LNCaP clone FGC (cell line): ENCODE data around the gene FAM156B.
"Not testable (repeated sequence)": the region's sequence is repeated elsewhere in the genome, so short reads cannot be mapped to it uniquely, and the experiment has no call there.

ENCODE experiments used
- DNase-seq: peaks from one replicate; pipeline ENCODE4 v3.0.0-alpha.2; 2011; ENCODE audit warnings: low read depth
- H3K4me3 ChIP-seq: 2 replicates; pipeline ENCODE4 v1.5.1; 2011; ENCODE audit warnings: mild to moderate bottlenecking, low read depth, low read length, control low read depth
- CTCF ChIP-seq: IDR thresholded peaks from 2 replicates; pipeline ENCODE4 v1.5.1; 2012; ENCODE audit warnings: mild to moderate bottlenecking; ENCODE audit not compliant: control insufficient read depth, insufficient read depth; ENCODE audit errors: extremely low read depth

FAM156B gene

DNA sequence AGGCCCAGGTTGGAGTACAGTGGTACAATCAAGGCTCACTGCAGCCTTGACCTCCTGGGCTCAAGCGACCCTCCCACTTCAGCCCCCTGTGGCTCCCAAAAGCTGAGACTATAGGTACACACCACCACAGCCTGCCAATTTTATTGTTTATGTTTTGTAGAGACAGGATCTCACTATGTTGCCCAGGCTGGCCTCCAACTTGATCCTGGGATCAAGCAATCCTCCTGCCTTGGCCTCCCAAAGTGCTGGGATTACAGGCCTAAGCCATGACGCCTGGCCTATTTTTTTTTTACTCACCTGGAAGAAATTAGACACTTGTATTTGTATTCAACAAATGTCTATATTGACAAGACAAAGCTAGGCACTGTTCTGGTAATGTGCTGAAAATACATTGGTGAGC is 36.1 kb downstream of the FAM156B start:
- H3K4me3 ChIP-seq = no peak overlapping the region
- no peak for TF ChIP-seq CTCF
- DNase-seq = no peak

GRCh38 chrX:52933976-52934703 is 37.0 kb downstream of the FAM156B start:
- TF ChIP-seq CTCF = no peak
- no peak for DNase-seq

GRCh38 chrX:52934704-52935469 is 37.8 kb downstream of the FAM156B start:
- peak; percentile 53 for TF ChIP-seq CTCF
- DNase-seq = peak; percentile 70

More at GRCh38 chrX:52933976-52934703, 37.0 kb downstream of the FAM156B start:
- H3K4me3 ChIP-seq = peak overlapping the region; percentile 68

DNA sequence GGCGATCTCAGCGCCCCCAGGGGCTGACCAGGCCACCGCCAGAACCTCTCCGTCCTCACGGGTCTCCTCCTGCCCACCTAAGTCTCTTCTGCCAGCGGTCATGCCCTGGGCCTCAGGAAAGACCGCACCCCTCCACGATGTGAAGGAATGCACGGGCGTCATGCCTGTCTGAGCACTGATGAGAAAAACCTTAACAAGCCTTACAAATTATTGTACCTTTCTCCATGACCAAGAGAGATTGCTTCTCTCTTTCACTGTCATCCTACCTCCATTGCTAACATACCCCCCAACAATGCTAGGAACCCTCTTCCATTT is 38.3 kb downstream of the FAM156B start:
- not testable (repeated sequence) for DNase-seq
- H3K4me3 ChIP-seq = peak overlapping the region; percentile 68

More at GRCh38 chrX:52934704-52935469, 37.8 kb downstream of the FAM156B start:
- peak overlapping the region; percentile 68 for H3K4me3 ChIP-seq

DNA sequence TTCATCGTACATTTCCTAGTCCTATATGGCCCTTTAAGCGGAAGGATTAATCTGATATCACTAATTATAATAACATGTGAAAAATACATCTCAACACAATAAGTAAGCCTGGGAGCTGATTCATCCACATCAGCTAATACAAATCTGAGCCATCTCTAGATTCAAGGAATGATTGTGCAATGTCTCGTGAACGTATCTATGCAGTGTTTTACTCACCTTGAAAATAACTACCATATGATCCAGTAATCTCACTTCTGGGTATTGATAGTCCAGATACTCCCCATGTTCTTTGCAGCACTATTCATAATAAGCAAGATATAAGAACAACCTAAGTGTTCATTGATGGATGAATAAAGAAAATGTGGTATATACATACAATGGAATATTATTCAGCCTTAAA is 43.6 kb downstream of the FAM156B start:
- DNase-seq = not testable (repeated sequence)

GRCh38 chrX:52941728-52942127 is 44.6 kb downstream of the FAM156B start:
- not testable (repeated sequence) for DNase-seq, H3K4me3 ChIP-seq

More for the DNA sequence above, 43.6 kb downstream of the FAM156B start:
- not testable (repeated sequence) for H3K4me3 ChIP-seq

DNA sequence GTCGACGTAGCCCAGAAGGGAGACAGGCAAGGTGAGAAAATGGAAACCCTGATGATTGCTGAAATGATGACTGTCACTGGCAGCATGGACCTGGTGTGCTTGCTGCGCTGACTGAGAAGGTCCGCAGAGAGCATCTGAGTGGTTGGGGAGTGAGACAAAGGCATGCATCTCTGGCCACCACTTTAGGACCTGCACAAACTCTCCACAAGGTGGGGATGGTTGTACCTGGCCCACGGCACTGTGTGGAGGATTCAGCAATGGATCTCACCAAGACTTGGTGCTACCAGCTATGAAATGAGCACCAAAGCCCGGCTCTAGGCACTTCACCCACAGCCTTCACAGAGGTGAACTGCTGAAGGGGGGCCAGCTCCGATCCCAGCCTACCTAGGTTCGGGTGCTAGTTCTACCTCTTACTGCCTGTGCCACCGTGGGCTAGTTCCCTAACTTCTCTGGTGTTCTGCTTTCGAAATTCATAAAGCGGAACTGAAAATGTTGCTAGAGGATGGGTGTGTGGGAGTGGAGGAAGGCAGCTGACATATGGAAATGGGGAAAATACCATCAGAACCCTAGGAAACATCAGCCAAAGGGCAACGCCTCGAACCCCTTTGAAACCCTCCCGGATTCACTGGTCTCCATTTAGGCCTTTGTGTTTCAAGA is 48.8 kb downstream of the FAM156B start:
- not testable (repeated sequence) for DNase-seq, H3K4me3 ChIP-seq

DNA sequence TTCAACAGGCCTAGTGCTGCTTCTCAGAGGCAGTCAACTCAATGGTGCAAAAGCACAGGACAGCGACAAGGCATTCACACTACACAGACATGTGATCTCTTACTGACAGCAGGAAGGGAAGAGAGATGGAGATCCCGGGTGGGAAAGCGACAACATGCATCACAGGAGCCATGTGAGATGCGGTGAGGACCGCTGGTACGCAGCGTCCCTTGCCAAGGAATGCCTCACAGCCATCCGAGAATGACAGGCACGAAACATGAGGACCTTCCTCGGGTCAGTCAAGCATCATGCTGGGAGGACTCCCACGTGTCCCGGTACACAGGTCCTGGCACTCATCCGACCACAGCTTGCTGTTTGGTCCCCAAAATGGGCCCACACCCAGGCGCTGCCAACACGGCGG is 50.4 kb downstream of the FAM156B start:
- not testable (repeated sequence) for DNase-seq, H3K4me3 ChIP-seq

DNA sequence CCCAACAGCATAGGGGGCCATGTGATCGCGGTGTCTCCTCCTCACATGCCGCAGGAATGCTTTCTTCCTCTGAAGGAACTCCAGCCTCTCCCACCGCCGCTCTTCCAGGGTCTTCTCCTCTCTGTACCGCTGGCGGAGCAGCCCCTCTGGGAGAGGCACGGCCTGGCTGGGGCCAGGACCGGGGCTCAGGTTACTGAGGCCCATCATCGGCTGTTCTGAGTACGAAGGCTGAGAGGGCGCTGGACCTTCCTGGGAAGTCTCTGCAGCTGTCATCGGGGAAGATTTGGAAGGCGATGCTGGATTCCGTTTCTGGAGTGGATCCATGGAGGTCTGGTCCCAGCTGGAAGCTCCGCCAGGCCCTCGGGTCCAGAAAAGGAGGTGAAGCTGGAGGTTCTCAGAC is 51.1 kb downstream of the FAM156B start:
- not testable (repeated sequence) for DNase-seq, H3K4me3 ChIP-seq

GRCh38 chrX:52949325-52949724 is 52.2 kb downstream of the FAM156B start:
- H3K4me3 ChIP-seq, DNase-seq: not testable (repeated sequence)

DNA sequence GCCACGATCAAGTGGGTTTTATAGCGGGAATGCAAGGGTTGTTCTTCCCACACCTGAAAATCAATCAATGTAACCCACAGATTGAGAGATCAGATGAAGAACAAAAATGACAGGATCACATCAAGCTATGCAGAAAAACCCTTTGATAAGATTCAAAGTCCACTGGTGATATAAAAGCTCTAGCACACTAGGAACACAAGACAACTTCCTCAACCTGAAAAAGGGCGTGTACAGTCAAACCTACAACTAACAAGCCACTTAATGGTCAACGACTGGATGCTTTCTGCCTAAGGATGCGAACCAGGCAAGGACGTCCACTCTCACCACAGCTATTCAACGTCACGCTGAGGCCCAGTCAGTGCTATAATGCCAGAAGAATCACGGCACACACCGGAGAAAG is 52.8 kb downstream of the FAM156B start:
- not testable (repeated sequence) for H3K4me3 ChIP-seq, DNase-seq
